AG10803 (cell line): ENCODE data around the gene NDUFA3.

Source experiments
- DNase-seq: peaks from one replicate; pipeline ENCODE4 v3.0.0; 2010; ENCODE audit warnings: low read depth
- H3K4me3 ChIP-seq: 2 replicates; pipeline ENCODE4 v1.5.1; 2011; ENCODE audit warnings: mild to moderate bottlenecking, low read length, control low read depth
- CTCF ChIP-seq: conservative IDR thresholded peaks from 2 replicates; pipeline ENCODE4 v1.5.1; 2011; ENCODE audit warnings: mild to moderate bottlenecking, low read length, control low read depth, inconsistent platforms

NDUFA3 gene

DNA sequence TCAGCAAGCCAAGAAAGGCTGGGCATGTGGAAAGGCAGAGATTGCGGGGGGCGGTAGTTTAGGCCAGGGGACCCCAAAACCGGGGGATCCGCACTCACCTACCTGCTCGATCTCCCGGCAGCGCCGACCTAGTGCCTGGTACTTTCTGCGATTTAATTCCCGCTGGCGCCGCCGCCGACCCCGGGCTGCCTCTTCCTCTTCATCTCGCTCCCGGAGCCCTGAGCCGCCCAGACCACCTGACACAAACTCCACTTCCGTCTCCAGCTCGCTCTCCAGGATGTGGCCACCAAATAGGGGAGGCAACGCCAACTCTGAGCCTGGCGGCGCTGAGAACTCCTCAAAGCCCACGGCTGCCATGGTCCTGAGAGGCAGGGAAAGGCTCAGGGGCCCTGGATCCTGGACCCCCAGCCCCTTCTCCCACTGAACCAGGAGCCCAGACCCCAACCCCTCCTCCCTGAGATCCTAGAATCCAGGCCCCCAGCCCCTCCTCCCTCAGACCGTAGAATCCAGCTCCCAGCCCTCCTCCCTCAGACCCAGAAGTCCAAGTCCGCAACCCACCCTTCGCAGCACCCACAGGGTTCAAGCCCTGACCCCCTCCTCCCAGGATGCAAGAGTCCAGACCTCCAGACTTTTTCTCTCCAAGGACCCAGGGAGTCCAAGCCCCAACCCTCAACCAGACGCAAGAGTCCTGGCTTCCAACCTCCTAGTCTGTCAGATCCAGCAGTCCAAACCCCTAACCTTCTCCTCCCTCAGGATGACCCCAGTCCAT lies 11.9 kb downstream of the NDUFA3 start:
- peak overlapping the region; percentile 95 for H3K4me3 ChIP-seq
- peak; percentile 35 for DNase-seq
- TF ChIP-seq CTCF, result no peak

DNA sequence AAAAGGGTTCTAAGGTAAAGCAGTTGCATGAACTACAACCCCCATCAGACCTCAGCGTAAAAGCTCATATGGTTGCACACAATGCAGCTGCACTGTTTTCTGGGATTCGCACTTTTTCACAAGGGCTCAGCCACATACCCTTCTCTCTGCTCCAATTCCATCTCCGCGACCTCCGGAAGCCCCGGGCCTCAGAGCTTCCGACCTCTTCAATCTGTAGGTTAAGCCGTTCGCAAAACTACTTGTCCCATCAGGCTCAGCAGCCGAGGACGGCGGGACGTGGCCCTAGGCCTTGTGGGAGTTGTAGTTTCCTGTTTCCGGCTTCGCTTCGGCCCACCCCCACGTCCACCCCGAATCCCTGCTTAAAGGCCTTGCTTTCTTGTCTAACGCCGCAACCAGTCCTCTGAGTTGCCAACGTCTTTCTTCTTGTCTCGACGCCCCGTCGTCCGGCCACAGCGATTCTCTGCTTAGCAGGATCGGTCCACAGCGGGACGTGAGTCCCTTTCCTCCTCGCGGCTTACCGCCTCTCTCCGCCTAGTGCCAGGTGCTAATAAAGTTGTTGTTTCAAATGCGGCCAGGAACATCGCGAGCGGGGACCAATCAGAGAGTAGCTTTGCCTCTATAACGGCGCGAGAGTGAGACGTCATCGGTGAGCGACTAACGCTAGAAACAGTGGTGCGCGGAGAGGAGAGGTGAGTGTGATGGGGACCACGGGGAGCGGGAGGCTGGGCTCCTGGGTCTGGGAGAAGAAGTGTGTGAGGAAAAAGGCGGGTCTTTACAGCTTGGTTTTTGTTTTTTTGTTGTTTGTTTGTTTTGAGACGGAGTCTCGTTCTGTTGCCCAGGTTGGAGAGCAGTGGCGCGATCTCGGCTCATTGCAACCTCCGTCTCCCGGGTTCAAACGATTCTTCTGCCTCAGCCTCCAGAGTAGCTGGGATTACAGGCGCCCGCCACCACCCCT lies 12.7 kb downstream of the NDUFA3 start, which contains the start of the genes PRPF31 and TFPT:
Gene PRPF31 (plus strand): TSS at position 646 of the 955 bp plus-strand sequence. CDS start 2,525 bp downstream, outside the sequence.
Gene TFPT (minus strand): TSS at position 549 of the 955 bp plus-strand sequence. CDS start 388 bp downstream, at position 161.
- peak within 1 kb of the TSS; percentile 95 for H3K4me3 ChIP-seq
- peak; percentile 97 for DNase-seq
- no peak for TF ChIP-seq CTCF

DNA sequence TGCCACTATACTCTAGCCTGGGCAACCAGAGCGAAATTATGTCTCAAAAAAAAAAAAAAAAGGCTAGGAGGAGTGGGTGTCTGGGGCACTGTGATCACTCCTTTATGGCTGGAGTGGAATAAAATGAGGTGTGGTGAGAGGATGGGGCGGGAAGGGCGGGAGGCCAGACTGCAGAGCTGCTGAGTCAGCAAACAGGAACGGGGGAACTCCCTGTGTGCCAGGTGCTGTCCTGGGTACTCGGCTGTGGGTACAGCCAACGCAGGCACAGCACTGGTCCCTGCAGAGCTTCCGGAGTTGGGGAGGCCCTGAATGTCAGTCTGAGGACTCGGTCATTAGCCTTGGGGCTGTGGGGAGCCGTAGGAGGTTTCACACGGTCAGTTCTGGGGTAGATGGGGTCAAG lies 18.6 kb downstream of the NDUFA3 start:
- TF ChIP-seq CTCF, result no peak
- no peak for DNase-seq
- H3K4me3 ChIP-seq, result no peak overlapping the region

DNA sequence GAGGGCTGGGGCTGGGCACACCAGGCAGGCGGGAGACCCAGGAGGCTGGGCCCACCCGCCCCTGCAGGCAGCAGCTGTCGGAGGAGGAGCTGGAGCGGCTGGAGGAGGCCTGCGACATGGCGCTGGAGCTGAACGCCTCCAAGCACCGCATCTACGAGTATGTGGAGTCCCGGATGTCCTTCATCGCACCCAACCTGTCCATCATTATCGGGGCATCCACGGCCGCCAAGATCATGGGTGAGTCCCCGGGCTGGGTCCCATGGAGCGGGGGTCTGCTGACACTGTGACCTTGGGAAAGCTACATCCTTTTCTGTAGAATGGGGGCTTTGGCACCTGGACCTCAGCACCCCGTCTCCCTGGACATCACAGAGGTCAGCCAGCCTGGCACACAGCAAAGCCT lies 21.0 kb downstream of the NDUFA3 start:
- DNase-seq, result no peak
- H3K4me3 ChIP-seq, result no peak overlapping the region
- TF ChIP-seq CTCF, result no peak

DNA sequence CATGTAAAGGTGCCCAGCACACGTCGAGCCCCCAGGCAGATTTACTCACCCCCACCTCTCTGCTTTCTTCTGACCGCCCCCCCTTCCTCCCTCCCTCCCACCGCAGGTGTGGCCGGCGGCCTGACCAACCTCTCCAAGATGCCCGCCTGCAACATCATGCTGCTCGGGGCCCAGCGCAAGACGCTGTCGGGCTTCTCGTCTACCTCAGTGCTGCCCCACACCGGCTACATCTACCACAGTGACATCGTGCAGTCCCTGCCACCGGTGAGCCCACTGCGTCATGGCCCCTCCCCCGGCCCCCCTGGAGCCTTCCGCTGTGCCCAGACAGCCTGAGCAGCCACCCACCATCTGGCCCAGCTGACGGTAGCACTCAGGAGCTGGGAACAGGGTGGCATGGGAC lies 21.7 kb downstream of the NDUFA3 start:
- no peak for TF ChIP-seq CTCF
- no peak for DNase-seq
- H3K4me3 ChIP-seq, result no peak overlapping the region

- TF ChIP-seq CTCF, result no peak
- no peak for DNase-seq
Observed at GRCh38 chr19:54125713-54126112, 23.1 kb downstream of the NDUFA3 start.

More at GRCh38 chr19:54125713-54126112, 23.1 kb downstream of the NDUFA3 start:
- H3K4me3 ChIP-seq, result no peak overlapping the region
